Glomerular visceral epithelial cell (primary cell): ENCODE data around the gene SLC39A9.

Experiments used
- DNase-seq: peaks from one replicate; pipeline ENCODE4 v3.0.0-alpha.2; 2016; ENCODE audit errors: extremely low spot score

SLC39A9 gene, protein sequence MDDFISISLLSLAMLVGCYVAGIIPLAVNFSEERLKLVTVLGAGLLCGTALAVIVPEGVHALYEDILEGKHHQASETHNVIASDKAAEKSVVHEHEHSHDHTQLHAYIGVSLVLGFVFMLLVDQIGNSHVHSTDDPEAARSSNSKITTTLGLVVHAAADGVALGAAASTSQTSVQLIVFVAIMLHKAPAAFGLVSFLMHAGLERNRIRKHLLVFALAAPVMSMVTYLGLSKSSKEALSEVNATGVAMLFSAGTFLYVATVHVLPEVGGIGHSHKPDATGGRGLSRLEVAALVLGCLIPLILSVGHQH

DNA sequence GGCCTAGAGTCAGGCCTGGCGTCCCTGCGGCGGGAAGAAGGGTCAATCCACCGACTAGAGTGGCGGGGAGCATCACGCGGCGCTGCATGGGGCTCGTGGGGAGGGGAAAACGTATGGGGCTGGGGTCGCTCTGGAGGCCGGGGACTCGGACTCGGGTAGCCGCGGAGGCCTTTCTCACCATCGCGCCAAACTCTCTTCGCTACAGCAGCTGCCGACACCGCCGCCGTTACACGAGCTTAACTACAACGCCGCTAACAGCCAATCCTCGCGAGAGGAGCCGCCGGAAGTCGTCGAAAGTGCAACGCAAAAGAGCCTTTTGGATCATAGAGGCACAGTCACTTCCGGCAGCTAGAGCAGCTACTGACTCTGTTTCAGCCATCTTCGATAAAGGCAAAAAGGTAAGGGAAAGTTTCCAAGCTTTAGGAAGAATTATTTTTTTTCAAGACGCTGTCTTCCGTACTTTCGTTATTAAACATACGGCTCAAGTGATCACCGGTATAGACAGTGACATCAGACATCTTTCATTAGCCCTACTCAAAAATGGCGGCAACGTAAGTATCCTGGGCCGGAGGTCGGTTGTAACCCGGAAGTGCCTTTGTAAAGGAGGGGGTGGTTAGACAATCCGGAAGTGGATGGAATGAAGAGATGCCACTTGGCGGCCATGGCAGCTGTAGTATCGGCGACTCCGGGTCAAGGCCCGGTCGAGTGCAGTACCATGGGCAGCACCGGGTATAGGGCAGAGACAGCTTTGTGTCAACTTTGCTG lies at the start of gene SLC39A9, which contains the start of gene ERH:
TSS of gene SLC39A9 (plus strand) at position 640 of the 765 bp plus-strand sequence. CDS start 678 bp downstream, outside the sequence.
TSS of gene ERH (minus strand) at position 247 of the 765 bp plus-strand sequence. CDS start at position 181, 66 bp downstream.
- DNase-seq, result peak; percentile 96

DNA sequence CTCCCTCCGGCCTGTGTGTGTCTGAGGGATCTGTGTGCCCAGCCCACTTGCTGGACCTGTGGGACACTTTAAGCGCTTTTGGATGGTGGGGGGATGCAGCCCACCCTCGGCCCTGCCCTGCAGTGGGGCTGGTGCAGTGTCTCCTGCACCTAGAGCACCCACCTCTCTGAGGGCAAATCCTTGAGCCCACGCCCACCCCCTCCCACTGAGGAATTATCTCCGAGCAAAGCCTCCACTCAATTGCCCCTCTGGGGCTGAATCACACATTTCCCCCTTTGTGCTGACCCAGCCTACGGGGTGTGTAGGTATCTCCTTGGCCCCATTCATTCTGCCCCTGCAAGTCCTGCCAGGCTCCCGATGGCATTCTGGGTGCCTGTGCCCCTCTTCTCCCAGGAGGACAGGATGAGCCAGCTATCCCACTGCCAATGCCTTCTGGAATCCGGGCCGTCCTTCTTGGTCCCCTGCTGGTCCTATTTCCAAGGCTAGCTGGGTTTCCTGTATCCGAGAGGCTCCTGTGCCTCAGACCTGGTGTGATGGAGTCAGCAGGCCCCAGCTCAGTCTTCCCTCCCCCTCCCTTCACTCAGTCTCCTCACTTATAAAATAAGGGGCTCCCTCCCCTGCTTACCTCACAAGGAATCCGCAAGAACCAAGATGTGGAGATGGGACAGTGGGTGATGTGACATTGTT lies 49.3 kb upstream of the SLC39A9 start:
- DNase-seq, result no peak

DNA sequence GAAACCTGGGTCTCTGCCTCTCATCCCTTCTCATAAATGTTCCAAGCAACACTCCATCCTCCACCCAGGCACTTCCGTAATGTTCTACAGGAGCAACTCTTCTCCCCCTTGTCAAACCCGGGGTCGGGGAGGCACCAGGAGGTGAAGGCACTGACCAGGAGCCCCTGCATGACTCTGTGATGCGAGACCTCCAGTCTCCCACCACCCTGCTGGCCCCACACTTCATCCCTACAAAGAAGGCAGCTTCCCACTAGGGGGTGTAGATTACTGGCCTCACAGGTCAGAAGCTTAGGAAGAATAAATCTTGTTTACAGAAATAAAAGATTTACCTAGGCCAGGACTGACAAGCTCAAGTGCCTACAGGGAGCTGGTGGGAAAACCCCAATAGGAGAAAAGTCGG lies 47.6 kb upstream of the SLC39A9 start:
- DNase-seq, result no peak

DNA sequence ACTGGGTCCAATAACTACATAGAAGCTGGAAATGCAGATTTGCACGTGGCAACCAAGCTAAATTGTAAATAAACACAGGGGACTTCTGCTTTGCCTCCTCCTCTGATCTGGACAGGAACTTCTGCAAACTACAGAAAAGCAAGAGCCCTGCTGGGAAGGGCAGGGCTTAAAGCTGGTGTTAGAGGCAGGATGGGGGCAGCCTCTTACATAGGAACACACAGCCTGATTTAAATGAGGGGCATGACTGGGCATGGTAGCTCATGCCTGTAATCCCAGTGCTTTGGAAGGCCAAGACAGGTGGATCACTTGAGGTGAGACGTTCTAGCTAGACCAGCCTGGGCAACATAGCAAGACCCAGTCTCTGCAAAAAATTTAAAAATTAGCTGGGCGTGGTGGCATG lies 47.1 kb upstream of the SLC39A9 start:
- DNase-seq, result no peak

DNA sequence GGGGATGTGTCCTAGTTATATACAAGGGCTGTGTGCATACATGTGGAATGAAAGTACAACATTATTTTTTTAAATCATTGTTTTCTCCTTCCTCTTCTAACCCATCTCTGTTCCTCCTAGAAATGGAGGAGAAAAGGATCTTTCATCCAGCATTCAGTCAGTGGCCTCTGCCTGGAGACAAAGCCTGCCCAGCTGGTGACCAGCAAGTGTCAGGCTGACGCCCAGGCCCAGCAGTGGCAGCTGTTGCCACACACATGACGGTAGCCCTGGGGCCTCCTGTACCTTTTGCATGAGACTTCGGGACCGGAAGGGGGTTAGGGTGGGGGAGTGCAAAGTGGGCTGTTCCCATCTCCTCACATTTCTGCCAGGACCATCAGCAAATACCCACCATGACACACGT lies 46.6 kb upstream of the SLC39A9 start:
- no peak for DNase-seq

DNA sequence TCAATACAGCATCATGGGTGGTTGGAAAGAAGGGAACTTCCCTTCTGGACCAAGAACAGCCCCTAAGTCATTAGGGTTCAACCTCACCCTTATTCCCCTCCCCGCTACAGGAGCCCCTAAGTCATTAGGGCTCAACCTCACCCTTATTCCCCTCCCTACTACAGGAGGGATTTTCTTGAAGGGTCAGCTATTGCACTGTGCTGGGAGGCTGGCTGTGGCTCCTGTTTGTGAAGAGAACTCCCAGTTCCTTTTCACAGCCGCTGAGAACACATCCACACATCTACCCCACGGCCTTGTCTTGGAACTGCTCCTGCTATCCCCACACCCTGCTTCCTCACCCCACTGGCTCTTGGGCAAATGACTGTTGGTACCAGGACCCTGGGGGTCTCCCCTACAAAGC lies 45.3 kb upstream of the SLC39A9 start:
- DNase-seq, result no peak

DNA sequence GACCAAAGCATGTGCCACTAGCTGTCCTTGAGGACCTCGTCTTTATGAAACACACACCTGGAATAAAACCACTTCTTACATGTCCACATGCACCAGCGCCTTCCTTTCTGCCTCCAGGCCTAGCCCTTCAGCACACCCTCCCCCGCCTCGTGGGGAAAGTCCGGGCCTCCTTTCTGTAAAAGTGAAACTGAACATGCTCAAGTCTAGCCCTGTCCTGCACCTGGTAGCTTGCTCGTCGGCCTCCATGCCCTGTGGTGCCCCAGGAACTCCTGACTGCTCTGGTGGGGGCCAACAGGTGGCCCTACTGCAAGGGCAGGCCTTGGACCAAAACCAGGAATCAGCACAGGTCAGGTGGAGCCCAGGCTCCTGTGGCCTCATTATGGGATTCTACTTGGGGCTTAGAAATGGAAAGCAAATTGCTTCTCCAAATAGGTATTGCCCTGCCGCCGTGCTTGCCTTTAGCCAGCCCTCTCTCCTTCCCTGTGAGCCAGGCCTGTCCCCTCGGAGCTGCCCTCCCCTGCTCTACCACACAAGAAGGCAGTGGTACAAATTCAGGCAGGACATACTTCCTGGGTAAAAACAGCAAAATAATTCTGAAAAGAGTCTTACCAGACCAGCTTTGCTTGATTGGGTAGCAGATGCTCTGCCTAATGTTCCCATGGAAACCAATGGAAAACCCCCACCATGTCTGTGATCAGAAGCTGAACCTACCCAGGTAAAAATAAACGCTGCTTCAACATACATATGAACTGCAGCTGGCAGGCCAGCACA lies 43.9 kb upstream of the SLC39A9 start:
- peak; percentile 24 for DNase-seq

DNA sequence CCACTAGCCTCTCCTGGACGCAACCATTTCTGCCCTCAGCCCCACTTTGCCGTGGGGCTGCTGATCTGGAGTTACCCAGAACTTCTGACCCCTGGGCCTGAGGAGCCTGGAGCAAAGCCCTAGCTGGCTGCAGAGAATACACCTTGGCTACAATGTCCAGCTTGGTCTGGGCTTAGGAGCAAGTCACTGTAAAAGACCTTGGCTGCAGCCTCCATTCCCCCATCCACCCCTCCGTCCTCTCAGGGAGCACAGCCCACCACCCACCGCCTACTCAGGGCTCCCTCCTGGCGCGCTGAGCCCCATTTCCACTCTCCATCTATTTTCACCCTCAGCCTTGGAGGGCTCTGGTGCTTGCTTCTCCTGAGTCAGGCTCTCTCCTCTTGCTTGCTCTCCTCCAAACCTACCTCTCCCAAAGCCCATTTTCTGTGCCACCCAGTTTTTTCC lies 43.3 kb upstream of the SLC39A9 start:
- DNase-seq, result no peak

DNA sequence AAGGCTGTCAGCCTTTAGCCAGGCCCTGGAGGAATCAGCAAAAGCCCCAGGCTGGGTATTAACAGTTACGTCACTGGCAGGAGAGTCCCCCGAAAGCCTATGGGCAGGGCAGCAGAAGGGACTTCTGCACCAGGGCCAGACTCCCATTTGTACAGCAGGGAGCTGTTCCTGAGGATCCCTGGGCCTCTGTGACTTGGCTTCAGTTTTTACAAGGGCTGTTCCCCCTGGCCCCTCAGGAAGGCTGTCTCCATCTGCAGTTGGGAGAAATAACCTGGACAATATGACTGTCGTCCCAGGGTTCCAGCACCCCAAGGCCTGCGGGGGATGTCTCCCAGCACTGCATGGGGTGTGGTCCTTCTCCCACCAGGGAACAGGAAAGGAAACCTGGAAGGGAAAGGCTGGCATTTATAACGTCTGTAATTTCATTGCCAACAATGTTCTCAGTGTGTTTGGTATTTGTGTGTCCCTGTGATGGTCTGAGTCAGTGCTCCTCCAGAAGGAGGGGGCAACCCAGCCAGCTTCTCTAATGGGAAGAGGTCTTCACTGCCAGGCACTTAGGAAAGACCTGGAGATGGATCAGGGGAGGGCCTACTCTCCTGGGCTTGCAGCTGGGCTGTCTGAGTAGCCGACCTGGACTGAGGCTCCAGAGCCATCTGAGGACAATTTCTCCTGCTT lies 42.7 kb upstream of the SLC39A9 start:
- peak; percentile 52 for DNase-seq

DNA sequence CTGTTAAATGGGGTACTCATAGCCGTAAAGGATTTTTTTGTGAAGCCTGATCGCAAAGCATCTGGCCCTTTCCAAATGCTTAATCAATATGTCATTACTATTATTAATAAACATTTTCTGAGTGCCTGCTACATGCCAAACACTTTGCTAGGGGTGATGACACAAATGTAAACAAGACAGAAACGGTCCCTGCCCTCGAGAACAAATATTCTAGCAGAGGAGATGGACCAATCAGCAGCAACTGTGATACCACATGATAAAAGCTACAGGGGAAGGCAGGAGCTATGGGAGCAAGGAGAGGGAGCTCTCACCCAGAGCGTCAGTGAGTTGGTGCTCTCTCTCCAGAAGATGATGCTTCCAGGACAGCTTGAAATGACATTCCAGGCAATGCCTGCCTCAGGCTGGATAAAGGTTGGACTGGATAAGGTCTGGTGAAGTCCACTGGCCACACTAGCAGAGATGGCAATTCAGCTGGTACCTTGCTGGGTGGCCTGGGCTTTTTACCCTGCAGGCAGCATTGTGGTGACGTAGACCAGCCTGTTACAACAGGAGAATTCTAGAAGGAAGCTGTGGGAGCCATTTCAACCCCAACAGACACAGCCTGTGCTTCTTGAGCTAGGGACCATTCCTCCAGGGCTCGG lies 41.5 kb upstream of the SLC39A9 start:
- DNase-seq, result no peak

DNA sequence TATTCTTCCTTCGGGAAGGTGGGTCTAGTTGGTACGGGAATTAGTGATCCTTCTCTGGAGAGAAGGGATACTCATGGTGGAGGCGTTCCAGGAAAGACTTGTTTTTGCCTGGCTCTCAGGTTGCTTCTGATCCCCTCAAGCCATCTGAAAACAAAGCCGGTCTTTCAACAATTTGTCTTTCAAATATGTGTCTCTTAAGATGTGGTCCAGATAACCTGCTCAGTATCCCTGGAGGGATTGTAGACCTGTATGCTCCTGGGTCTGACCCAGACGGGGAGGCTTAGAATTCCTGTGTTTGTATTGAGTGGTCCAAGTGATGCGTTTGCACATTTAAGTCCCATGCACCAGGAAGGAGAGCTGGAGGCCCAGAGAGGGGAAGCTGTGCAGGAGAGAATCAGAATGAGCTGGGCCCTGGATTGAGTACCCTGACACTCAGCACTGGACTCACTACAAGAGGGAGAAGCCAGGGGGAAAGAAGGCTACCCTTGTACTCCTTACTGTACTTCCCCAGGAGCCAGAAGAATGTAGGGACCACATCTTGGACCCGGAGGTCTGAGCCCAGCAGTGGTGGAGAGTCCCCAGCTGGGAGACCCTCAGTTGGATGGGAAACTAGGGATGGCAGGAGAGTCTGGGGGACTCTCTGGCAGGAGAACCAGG lies 40.8 kb upstream of the SLC39A9 start:
- no peak for DNase-seq

DNA sequence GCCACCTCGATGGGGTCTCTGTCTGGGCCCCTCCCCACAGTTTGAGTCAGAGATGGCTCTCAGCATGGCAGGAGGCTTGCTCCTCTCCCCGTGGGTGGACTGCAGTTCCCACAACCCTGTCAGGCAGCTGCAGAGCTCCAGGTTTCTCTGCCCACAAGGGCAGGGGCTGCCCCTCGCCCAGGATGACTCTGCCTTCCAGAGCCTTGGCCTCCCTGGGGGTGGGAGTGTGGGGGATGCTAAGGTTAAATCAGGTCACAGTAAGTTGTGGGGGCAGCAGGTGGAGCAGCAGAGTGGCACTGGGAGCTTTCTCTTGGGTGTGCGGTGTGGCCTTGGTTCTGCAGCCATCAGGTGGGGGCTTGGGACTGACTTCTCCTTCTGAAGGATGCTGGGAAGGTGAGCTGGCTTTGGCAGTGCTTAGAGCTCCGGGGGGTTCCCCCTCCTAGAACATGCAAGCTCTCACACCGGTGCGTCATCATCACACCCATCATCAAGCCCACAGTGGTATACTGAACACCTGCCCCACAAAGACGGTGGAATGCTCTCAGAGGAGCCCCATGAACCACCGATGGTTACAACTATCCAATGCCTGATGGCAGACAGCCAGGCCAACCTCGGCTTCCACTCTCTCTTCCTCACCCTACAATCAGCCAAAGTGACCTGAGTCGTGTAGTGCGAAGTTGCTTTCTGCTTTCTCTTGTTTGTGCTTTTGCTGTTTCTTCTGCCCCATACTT lies 40.1 kb upstream of the SLC39A9 start:
- DNase-seq, result peak; percentile 55

DNA sequence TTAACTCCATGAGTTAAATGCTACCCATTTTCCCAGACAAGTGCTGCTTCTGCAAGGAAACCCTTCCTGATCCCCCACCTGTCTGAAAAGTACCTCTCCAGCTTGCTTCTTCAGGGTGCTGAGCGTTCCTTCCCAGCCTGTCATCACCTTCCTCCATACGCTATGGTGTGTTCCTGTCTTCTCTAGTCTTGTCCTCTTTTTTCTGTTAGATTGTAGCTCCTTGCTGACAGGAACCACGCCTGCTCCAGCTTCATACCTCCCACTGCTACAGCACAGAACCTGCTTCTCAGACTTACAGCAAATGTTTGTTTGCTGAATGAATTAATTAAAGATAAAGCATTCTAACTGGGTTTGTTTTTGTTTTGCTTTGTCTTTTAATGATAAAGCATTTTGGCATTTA lies 39.5 kb upstream of the SLC39A9 start:
- no peak for DNase-seq

DNA sequence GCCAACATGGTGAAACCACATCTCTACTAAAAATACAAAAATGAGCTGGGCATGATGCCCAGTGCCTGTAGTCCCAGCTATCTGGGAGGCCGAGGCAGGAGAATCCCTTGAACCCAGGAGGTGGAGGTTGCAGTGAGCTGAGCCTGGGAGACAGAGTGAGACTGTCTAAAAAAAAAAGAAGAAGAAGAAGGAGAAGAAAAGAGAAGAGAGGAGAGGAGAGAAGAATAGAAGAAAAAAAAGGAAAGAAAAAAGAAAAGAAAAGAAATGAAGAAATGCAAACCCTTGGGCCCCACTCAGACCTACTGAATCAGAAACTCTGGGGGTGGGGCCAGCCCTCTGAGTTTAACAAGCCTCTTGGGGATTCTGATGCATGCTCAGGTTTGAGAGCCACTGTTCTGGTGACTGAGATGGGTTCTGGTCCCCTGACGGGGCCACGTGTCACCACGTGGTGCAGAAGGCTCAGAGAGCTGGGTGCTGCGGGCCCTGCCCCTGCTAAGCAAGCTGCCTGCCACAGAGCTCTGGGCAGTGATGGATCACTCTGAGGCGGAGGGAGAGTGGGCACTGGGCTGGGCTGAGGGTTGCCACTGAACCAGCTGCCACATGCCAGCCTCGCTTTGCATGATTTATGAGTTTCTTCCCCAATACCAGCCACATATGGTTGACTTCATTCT lies 37.9 kb upstream of the SLC39A9 start:
- no peak for DNase-seq

DNA sequence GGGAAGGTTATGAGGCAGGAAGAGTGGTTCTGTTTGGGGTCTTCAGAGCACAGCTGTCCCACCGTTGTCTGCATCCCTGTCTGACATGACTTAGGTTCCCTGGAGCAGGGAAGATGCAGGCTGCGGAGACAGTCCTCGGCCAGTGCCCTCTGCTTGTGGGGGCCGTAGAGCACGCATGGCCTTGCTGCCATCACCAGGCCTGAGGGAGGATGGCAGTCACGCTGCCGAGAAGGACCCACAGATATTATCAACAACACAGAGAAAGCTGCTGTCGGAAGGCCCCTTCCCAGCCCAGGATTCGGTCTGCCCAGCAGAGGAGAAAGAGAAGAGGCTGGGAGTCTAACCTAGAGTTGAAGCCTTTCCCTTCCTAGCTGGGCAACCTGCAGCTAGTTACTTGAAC lies 35.4 kb upstream of the SLC39A9 start:
- no peak for DNase-seq

DNA sequence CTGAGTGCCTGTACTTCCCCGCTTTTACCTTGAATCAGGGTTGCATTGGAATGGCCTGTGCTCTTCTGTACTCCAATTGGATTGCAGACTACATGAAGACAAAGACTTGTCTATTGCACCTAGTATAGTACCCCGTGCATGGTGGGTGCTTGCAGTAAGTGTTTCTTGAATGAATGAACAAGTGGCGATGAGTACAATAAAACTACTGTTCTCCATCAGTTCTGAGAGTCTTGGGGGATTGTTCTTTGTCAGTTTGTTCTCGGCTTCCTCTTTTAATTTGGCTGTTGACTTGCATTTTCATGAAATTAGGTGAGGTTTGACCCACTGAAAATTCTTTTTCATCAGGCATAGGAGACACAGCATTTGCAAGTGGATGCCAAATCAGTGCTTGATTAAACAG lies 34.5 kb upstream of the SLC39A9 start:
- no peak for DNase-seq

DNA sequence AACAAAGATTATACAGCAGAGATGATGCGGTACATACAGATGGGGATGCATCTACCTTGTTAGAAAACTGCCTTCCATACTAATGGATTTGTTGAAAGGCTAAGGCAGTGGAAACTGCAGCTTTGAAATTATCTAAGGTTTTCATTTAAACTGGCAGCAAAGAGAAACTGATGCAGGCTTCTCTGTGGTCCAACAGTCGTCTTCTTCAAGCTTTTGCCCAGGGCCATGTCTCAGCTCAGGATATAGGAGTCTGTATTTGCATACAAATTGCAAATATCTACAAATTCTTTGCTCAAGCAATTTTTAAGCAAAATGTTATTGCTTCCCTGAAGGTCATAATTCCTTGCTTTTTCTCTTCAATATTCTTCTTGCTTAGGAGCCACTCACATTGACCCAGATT lies 34.1 kb upstream of the SLC39A9 start:
- DNase-seq, result no peak

DNA sequence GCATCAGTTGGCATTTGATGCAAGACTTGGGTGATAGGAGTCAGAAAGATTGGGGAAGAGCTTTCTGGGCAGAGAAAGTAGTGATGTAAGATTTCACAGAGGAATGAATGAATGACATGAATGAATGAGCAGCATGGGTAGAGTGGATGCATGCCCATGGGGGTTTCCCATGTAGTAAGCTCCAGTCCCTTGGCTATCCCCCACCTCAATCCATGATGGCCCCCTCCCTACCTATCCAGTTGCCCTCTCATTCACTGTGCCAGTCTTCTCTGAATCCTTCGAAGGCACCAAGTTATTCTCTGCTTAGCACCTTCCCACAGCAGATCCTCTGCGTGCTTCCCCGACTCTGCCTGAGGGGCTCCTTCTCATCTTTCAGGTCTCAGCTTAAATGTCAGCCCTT lies 32.4 kb upstream of the SLC39A9 start:
- DNase-seq, result no peak

DNA sequence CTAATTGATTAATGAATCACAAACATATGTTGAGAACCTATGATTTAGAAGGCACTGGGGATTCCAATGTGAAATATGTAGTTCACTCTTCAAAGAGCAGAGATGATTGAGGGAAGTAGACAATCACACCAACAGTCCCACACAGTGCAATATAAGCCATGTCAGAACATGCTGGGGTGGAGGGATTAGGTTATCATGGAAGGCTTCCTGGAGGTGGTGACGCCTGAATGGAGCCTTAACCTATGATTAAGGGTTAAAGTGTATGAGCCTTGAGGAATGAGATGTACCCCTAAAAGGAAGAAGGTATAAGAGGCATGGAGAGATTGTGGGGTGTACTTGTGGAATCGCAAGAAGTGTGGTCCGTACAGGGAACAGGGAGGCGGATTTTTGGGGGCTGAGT lies 31.7 kb upstream of the SLC39A9 start:
- no peak for DNase-seq
